GM12878 (cell line): ENCODE measurements around the gene HSPBP1. TPM values are rescaled to one million over a fixed set of nuclear protein-coding genes. Genes with fewer than 3 reads are reported as not detected.

Experiments used
- ATAC-seq: fragments of 200-7000 bp; cut with Tn5 transposase; 3 replicates; pipeline ENCODE4 v1.9.1; 2020; ENCODE audit warnings: mild to moderate bottlenecking, moderate library complexity
- BruUV-seq: library from RNA; stranded (reverse); fragments of 400-500 nt; replicated peaks from 2 replicates; lab custom pipeline; 2021; lab: Mats Ljungman, UMichigan
- CTCF ChIA-PET: fragments of 300-600 bp; sonication (Branson Sonifier 250); formaldehyde crosslinking; extraction: SDS; loops from one replicate; lab custom pipeline; 2021; ENCODE audit warnings: inconsistent platforms; lab: Yijun Ruan, JAX
- POLR2A ChIA-PET: fragments of 350-600 bp; formaldehyde crosslinking; extraction: SDS; loops from one replicate; lab custom pipeline; 2021; ENCODE audit warnings: inconsistent platforms; lab: Charles Lee
- RAD21 ChIA-PET: fragments of 300-600 bp; sonication (Branson Sonifier 250); formaldehyde crosslinking; loops from one replicate; lab custom pipeline; 2023; ENCODE audit warnings: antibody characterized with exemption; ENCODE audit not compliant: unreplicated experiment; lab: Charles Lee
- SMC1A ChIA-PET: fragments of 300-600 bp; sonication (Branson Sonifier 250); formaldehyde crosslinking; loops from one replicate; lab custom pipeline; 2023; ENCODE audit not compliant: unreplicated experiment, uncharacterized antibody; lab: Charles Lee
- DNase-seq: peaks from one replicate; pipeline ENCODE4 v3.0.0-alpha.2; 2011; ENCODE audit warnings: low read depth, low spot score
- FAIRE-seq: peaks from 3 replicates; lab custom pipeline; 2011; peaks lifted over from hg19 to GRCh38; lab: Jason Lieb, UNC
- H2AFZ ChIP-seq: 2 replicates; pipeline ENCODE4 v1.6.0; 2011; ENCODE audit warnings: low read depth, low read length, control low read depth; ENCODE audit not compliant: control insufficient read depth
- H3K27ac ChIP-seq: 2 replicates; pipeline ENCODE4 v1.5.1; 2011; ENCODE audit warnings: control low read depth; ENCODE audit not compliant: control insufficient read depth, insufficient read depth
- H3K27me3 ChIP-seq, 2 experiments: replicated peaks in 1 of 2; 2 replicates each; pipeline versions ENCODE4 v1.6.0 to v1.6.1; 2011; ENCODE audit warnings: low read length in 1 of 2; ENCODE audit not compliant: control insufficient read depth in 2 of 2, insufficient read depth in 2 of 2
- H3K36me3 ChIP-seq, 2 experiments: 2 replicates each; pipeline ENCODE4 v1.5.1; 2011; ENCODE audit warnings: low read length in 1 of 2; ENCODE audit not compliant: control insufficient read depth in 2 of 2, insufficient read depth in 2 of 2
- H3K4me1 ChIP-seq: 2 replicates; pipeline ENCODE4 v1.6.1; 2011; ENCODE audit warnings: mild to moderate bottlenecking, low read length, moderate library complexity, mixed read lengths; ENCODE audit not compliant: control insufficient read depth, insufficient read depth
- H3K4me2 ChIP-seq: 2 replicates; pipeline ENCODE4 v1.6.0; 2011; ENCODE audit warnings: control low read depth; ENCODE audit not compliant: control insufficient read depth, insufficient read depth
- H3K4me3 ChIP-seq: fragments of 200-600 bp; sonication (generic); 2 replicates; pipeline ENCODE4 v1.5.1; 2016
- H3K79me2 ChIP-seq: 2 replicates; pipeline ENCODE4 v1.6.0; 2011; ENCODE audit warnings: low read length; ENCODE audit not compliant: control insufficient read depth, insufficient read depth
- H3K9ac ChIP-seq: 2 replicates; pipeline ENCODE4 v1.8.0; 2011; ENCODE audit warnings: low read length, control low read depth, mixed read lengths; ENCODE audit not compliant: control insufficient read depth, insufficient read depth
- H3K9me3 ChIP-seq: replicated peaks from 3 replicates; pipeline ENCODE4 v1.5.1; 2011; ENCODE audit warnings: mild to moderate bottlenecking, low read length; ENCODE audit not compliant: control insufficient read depth, insufficient read depth
- H4K20me1 ChIP-seq: 2 replicates; pipeline ENCODE4 v1.6.0; 2011; ENCODE audit not compliant: control insufficient read depth, insufficient read depth
- BRCA1 ChIP-seq: IDR thresholded peaks from 2 replicates; pipeline ENCODE4 v1.6.1; 2011; ENCODE audit warnings: low read depth, low read length, improper control_type of control experiment
- CHD2 ChIP-seq: IDR thresholded peaks from 2 replicates; pipeline ENCODE4 v1.6.1; 2011; ENCODE audit warnings: low read depth, low read length, improper control_type of control experiment, borderline replicate concordance
- NFYA ChIP-seq: IDR thresholded peaks from 2 replicates; pipeline ENCODE4 v1.6.1; 2011; ENCODE audit warnings: low read depth, mild to moderate bottlenecking, low read length, improper control_type of control experiment, borderline replicate concordance
- PAX5 ChIP-seq: IDR thresholded peaks from 2 replicates; pipeline ENCODE4 v1.6.1; 2011; ENCODE audit warnings: low read depth, low read length, borderline replicate concordance
- SREBF2 ChIP-seq: IDR thresholded peaks from 2 replicates; pipeline ENCODE4 v1.6.1; 2012; ENCODE audit warnings: mild to moderate bottlenecking, low read length
- ZBED1 ChIP-seq: IDR thresholded peaks from 2 replicates; pipeline ENCODE4 v1.6.1; 2016; ENCODE audit warnings: borderline replicate concordance
- ZNF274 ChIP-seq: IDR thresholded peaks from one replicate; pipeline ENCODE4 v1.8.0; 2011; ENCODE audit not compliant: insufficient read length, insufficient read depth
- WGBS: methylation state at CpG from one replicate; pipeline ENCODE4 v1.1.6; 2016; ENCODE audit warnings: low lambda C conversion rate; ENCODE audit not compliant: insufficient replicate concordance, insufficient coverage; ENCODE audit errors: missing lambda C conversion rate; 5-methylcytosine and 5-hydroxymethylcytosine counted together
- in situ Hi-C: fragments of 300-500 bp; cut with MboI; formaldehyde crosslinking; loops from 9 replicates; pipeline ENCODE4 v1.14.3; 2018; ENCODE audit warnings: mixed read lengths
- intact Hi-C: fragments of 100-400 bp; cut with micrococcal nuclease; formaldehyde crosslinking; loops from one replicate; pipeline ENCODE4 v1.14.2; 2022; ENCODE audit not compliant: unreplicated experiment
- polyA plus RNA-seq, 11 experiments: library from polyadenylated mRNA; depleted of rRNA in 4 of 11; unstranded in 6 of 11; stranded (reverse) in 5 of 11; fragments of >200 nt; fragmentation: Nextera tagmentation in 4 of 11; fragmentation: Illumina TruSeq in 1 of 11; extraction: Ambion mirVana in 4 of 11; extraction: Trizol in 1 of 11; gene quantifications; 1 replicate in 1 of 11; 2 replicates in 10 of 11; pipeline versions ENCODE4 v1.2.1 to v1.2.3, GENCODE V29; 2011 to 2016; ENCODE audit warnings: inconsistent platforms in 2 of 11, missing spikeins in 2 of 11, low read depth in 1 of 11
- total RNA-seq, 4 experiments: library from RNA; depleted of rRNA in 3 of 4; stranded (reverse); fragments of >200 nt in 3 of 4; fragmentation: Illumina TruSeq in 1 of 4; extraction: Trizol in 1 of 4; gene quantifications; 2 replicates each; pipeline versions ENCODE4 v1.2.1 to v1.2.3, GENCODE V29; 2013 to 2021
- TF ChIP-seq, protein P1 (sequence below): IDR thresholded peaks from 2 replicates; pipeline ENCODE4 v1.6.1; 2012; ENCODE audit warnings: mild to moderate bottlenecking, low read depth, low read length

HSPBP1 gene
- total and polyA plus RNA-seq, 10 of the 15 experiments (the other 5 are each of a cell fraction or from before 2014, with no cell fraction given), result 0.18 to 83.3 (median 23.0) TPM

DNA sequence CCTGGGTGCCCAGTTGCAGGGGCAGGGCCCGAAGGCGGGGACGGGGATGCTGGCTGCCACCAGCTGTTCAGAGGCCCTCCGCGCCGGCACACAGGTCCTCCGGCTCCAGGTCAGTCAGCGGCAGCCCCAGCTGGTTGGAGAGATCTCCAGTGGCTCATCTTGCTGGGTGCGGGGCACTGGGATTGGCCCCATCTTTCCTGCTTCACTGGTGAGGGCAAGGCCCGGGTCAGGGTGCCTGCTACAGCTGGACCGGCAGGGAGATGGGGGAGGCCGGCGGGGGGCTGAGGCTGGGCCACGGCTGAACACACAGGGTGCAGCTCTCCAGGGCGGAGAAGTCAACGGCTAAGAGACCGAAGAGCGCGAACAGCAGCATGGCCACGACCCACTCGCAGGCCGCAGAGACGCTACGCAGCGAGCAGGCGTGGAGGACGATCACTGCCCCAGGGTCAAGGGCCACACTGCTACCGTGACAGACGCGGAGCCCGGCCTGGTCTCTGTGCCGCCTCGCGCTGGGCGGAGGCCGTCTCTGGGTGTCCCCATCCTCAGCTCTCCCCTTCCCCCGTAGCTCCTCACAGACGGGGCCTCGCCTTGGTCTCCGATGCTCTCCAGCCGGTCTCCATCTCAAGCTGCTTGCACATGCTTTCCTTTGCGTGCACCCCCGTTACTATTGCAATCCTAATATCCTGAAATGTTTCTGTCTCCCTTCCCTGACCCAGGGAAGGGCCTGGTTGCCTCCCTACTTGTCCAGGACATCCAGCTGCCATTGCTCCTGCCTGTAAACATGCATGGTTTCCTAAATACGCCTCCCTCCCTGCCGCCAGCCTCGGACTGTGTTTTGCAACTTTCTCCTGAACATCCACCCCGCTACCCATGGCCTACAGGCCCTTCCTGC lies 33.0 kb upstream of the HSPBP1 start (continued):
- TF ChIP-seq, protein P1, sequence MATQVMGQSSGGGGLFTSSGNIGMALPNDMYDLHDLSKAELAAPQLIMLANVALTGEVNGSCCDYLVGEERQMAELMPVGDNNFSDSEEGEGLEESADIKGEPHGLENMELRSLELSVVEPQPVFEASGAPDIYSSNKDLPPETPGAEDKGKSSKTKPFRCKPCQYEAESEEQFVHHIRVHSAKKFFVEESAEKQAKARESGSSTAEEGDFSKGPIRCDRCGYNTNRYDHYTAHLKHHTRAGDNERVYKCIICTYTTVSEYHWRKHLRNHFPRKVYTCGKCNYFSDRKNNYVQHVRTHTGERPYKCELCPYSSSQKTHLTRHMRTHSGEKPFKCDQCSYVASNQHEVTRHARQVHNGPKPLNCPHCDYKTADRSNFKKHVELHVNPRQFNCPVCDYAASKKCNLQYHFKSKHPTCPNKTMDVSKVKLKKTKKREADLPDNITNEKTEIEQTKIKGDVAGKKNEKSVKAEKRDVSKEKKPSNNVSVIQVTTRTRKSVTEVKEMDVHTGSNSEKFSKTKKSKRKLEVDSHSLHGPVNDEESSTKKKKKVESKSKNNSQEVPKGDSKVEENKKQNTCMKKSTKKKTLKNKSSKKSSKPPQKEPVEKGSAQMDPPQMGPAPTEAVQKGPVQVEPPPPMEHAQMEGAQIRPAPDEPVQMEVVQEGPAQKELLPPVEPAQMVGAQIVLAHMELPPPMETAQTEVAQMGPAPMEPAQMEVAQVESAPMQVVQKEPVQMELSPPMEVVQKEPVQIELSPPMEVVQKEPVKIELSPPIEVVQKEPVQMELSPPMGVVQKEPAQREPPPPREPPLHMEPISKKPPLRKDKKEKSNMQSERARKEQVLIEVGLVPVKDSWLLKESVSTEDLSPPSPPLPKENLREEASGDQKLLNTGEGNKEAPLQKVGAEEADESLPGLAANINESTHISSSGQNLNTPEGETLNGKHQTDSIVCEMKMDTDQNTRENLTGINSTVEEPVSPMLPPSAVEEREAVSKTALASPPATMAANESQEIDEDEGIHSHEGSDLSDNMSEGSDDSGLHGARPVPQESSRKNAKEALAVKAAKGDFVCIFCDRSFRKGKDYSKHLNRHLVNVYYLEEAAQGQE, result no peak
- TF ChIP-seq CHD2, result no peak

DNA sequence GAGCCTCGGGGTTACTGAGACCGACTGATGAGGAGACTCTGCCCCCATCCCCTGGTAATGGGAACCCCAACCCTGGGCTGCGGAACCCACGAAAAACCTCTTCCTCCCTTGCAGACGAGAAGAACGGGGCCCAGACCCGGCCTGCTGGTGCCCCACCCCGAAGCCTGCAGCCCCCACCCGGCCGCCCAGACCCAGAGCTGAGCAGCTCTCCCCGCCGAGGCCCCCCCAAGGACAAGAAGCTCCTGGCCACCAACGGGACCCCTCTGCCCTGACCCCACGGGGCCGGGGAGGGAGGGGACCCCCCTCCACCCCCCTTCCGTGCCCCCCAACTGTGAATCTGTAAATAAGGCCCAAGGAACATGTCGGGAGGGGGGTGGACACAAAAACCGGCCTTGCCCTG lies 31.9 kb upstream of the HSPBP1 start:
- no peak overlapping the region for H3K27ac ChIP-seq
- no peak overlapping the region for H2AFZ ChIP-seq
- ATAC-seq (no peak), DNase-seq (no peak), FAIRE-seq (no peak)
- H3K36me3 ChIP-seq, result no peaks in the 10 kb centered on the region
- in situ Hi-C loops, result no loop called here
- H3K4me1 ChIP-seq, result no peaks in the 10 kb centered on the region
- H3K9me3 ChIP-seq, result no peaks in the 10 kb centered on the region
- no peak overlapping the region for H3K9ac ChIP-seq
- 37% methylated on average over 10 of the region's 18 CpGs for WGBS
- no TSS peak for BruUV-seq
- ChIA-PET RAD21 (no interaction called here), SMC1A (no interaction called here), POLR2A (no interaction called here), CTCF (interaction anchor here (3.4 kb wide), 1 partner anchor 10 kb away, joined by 16 read pairs; no protein-coding TSS in a partner anchor)
- intact Hi-C loops, result no loop called here
- no peak overlapping the region for H3K4me2 ChIP-seq
- no peaks in the 10 kb centered on the region for H4K20me1 ChIP-seq
- no peaks in the 10 kb centered on the region for H3K79me2 ChIP-seq
- no peak for TF ChIP-seq ZBED1
- TF ChIP-seq SREBF2, result no peak
- TF ChIP-seq BRCA1, result no peak
- TF ChIP-seq NFYA, result no peak
- no peak for TF ChIP-seq ZNF274
- TF ChIP-seq PAX5, result no peak
- H3K27me3 ChIP-seq, result no peaks in the 10 kb centered on the region
- H3K4me3 ChIP-seq, result no peak overlapping the region
